ENCODE measurements around the gene SPAM1. TPM values are rescaled to one million over a fixed set of nuclear protein-coding genes. Genes with fewer than 3 reads are reported as not detected.

The SPAM1 gene
- total RNA-seq, 4 donors from 2014 or later: not detected

DNA sequence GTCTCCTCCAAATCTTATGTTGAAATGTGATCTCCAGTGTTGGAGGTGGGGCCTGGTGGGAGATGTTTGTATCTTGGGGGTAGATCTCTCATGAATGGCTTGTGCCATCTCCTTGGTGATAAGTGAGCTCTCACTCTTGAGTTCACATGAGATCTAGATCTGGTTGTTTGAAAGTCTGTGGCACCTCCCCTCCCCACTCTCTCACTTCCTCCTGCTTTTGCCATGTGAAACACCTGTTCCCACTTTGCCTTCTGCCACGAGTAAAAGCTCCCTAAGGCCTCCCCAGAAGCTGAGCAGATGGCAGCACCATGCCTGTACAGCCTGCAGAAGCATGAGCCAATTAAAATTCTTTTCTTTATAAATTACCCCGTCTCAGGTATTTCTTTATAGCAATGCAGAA lies 84.3 kb downstream of the SPAM1 start:
- 78% methylated on average over 2 of the region's 2 CpGs; no CpG with 5 or more reads in 1 of the 2 donors for WGBS, 2 donors (ENCODE audit: low coverage in 1 of 2)
- no peak overlapping the region for H3K27ac ChIP-seq
- H3K36me3 ChIP-seq: no peaks in the 10 kb centered on the region
- no peaks in the 10 kb centered on the region for H3K9me3 ChIP-seq
- ATAC-seq: no peak
- no peaks in the 10 kb centered on the region for H3K4me1 ChIP-seq
- H3K27me3 ChIP-seq: no peaks in the 10 kb centered on the region
- TF ChIP-seq POLR2AphosphoS5 (IDR thresholded peaks at IDR 0.05): no peak
- no peak for TF ChIP-seq CTCF (IDR thresholded peaks at IDR 0.05)
- TF ChIP-seq EP300 (IDR thresholded peaks at IDR 0.05): no peak
- no peak for TF ChIP-seq POLR2A (IDR thresholded peaks at IDR 0.05)
- H3K4me3 ChIP-seq: no peak overlapping the region

Other genes starting within 250 kb of the SPAM1 start
- 10 to 100 TPM; 42.5 to 55.9 (median 47.9) TPM for gene WASL, start 176.2 kb upstream of the SPAM1 start, total RNA-seq
- gene HYAL4, start 80.1 kb upstream of the SPAM1 start, total RNA-seq: not detected
- gene TMEM229A, start 107.8 kb downstream of the SPAM1 start, total RNA-seq: under 1 TPM in 3 of 4 donors, not detected in 1; 0.23 to 0.62 (median 0.54) TPM

Measured in gastroesophageal sphincter (tissue), 4 donors.